Sigmoid colon (tissue), 4 donors: Measurements from ENCODE around the gene CEL.

Source experiments
- EP300 ChIP-seq, 4 donors: sonication (generic); formaldehyde crosslinking; IDR thresholded peaks; one replicate each; pipeline ENCODE4 v1.6.1; 2017; ENCODE audit warnings: antibody characterized with exemption in 4 of 4
- POLR2A ChIP-seq, 2 donors: fragments of 450-650 bp; IDR thresholded peaks; one replicate each; pipeline ENCODE4 v1.6.1; 2016; ENCODE audit warnings: antibody characterized with exemption in 2 of 2, mild to moderate bottlenecking in 2 of 2, moderate library complexity in 2 of 2
- POLR2AphosphoS5 ChIP-seq, 4 donors: sonication (generic); formaldehyde crosslinking; IDR thresholded peaks; one replicate each; pipeline ENCODE4 v1.6.1; 2017; ENCODE audit warnings: antibody characterized with exemption in 4 of 4
- TF ChIP-seq, protein P1 (sequence below), 4 experiments: fragments of 450-650 bp in 3 of 4; fragments of 200-600 bp in 1 of 4; IDR thresholded peaks; one replicate each; pipeline ENCODE4 v1.5.1; 2016 to 2019; ENCODE audit warnings: antibody characterized with exemption in 4 of 4, mild to moderate bottlenecking in 3 of 4, moderate library complexity in 2 of 4

DNA sequence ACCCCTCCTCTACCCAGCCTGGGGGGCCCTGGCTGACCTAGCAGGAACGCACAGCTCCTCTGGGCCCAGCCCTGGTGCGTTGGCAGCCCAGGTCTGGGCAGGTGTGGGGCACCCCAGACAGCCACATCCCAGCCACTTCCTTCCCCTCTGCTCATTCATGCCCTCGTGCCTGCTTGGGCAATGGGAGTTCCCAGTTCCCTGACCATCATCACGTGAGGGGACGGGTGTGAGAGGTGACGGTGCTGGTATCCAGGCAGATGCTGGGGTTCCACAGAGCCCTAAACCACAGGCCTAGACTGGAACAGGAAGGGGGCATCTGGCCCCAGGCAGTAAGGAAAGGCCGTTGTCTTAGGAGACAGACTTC is 50.9 kb downstream of the CEL start:
- TF ChIP-seq, protein P1, sequence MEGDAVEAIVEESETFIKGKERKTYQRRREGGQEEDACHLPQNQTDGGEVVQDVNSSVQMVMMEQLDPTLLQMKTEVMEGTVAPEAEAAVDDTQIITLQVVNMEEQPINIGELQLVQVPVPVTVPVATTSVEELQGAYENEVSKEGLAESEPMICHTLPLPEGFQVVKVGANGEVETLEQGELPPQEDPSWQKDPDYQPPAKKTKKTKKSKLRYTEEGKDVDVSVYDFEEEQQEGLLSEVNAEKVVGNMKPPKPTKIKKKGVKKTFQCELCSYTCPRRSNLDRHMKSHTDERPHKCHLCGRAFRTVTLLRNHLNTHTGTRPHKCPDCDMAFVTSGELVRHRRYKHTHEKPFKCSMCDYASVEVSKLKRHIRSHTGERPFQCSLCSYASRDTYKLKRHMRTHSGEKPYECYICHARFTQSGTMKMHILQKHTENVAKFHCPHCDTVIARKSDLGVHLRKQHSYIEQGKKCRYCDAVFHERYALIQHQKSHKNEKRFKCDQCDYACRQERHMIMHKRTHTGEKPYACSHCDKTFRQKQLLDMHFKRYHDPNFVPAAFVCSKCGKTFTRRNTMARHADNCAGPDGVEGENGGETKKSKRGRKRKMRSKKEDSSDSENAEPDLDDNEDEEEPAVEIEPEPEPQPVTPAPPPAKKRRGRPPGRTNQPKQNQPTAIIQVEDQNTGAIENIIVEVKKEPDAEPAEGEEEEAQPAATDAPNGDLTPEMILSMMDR (IDR thresholded peaks at IDR 0.05) = no peak
- TF ChIP-seq POLR2AphosphoS5 (IDR thresholded peaks at IDR 0.05) = peak in 2 of 4 donors; percentile 10 to 70
- TF ChIP-seq POLR2A (IDR thresholded peaks at IDR 0.05) = no peak
- TF ChIP-seq EP300 (IDR thresholded peaks at IDR 0.05) = peak in 1 of 4 donors; percentile 50
